Measurements from ENCODE around the gene LRP10. TPM values are rescaled to one million over a fixed set of nuclear protein-coding genes. Genes with fewer than 3 reads are reported as not detected.
A peak's percentile ranks its signal among the peaks of the same experiment; 100 is the strongest.

LRP10 gene
- total RNA-seq, 1 donor from 2014 or later, result 171 TPM

DNA sequence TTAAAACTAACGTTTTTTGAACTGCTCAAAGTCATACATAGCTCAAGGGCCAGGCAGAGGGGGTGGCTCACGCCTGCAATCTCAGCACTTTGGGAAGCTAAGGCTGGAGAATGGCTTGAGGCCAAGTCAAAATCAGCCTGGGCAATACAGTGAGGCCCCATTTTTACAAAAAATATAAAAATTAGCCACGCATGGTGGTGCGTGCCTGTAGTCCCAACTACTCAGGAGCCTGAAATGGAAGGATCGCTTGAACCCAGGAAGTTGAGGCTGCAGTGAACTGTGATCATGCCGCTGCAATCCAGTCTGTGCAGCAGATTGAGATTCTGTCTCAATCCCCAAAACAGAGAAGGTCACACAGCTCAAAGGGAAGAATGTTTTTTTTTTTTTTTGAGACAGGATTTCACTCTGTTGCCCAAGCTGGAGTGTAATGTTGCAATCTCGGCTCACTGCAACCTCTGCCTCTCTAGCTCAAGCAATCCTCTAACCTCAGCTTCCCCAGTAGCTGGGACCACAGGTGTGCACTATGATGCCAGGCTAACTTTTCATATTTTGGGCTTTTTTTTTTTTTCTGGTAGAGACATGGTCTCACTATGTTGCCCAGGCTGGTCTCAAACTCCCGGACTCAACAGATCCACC, 44.5 kb downstream of the LRP10 start:
- Mint-ChIP-seq H3K36me3 (ENCODE audit: unreplicated experiment) (peaks cover 20% of the 10 kb centered on the region), H3K27me3 (ENCODE audit: unreplicated experiment) (no peaks in the 10 kb centered on the region), H3K4me1 (ENCODE audit: unreplicated experiment) (peaks cover 26% of the 10 kb centered on the region), H3K9me3 (ENCODE audit: unreplicated experiment) (no peaks in the 10 kb centered on the region), H3K27ac (ENCODE audit: unreplicated experiment) (no peak overlapping the region), H3K4me3 (ENCODE audit: unreplicated experiment) (no peak overlapping the region)
- TF ChIP-seq, protein P1, sequence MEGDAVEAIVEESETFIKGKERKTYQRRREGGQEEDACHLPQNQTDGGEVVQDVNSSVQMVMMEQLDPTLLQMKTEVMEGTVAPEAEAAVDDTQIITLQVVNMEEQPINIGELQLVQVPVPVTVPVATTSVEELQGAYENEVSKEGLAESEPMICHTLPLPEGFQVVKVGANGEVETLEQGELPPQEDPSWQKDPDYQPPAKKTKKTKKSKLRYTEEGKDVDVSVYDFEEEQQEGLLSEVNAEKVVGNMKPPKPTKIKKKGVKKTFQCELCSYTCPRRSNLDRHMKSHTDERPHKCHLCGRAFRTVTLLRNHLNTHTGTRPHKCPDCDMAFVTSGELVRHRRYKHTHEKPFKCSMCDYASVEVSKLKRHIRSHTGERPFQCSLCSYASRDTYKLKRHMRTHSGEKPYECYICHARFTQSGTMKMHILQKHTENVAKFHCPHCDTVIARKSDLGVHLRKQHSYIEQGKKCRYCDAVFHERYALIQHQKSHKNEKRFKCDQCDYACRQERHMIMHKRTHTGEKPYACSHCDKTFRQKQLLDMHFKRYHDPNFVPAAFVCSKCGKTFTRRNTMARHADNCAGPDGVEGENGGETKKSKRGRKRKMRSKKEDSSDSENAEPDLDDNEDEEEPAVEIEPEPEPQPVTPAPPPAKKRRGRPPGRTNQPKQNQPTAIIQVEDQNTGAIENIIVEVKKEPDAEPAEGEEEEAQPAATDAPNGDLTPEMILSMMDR (IDR thresholded peaks at IDR 0.05), result no peak
- no peak for DNase-seq (ENCODE audit: extremely low spot score, unreplicated experiment)

DNA sequence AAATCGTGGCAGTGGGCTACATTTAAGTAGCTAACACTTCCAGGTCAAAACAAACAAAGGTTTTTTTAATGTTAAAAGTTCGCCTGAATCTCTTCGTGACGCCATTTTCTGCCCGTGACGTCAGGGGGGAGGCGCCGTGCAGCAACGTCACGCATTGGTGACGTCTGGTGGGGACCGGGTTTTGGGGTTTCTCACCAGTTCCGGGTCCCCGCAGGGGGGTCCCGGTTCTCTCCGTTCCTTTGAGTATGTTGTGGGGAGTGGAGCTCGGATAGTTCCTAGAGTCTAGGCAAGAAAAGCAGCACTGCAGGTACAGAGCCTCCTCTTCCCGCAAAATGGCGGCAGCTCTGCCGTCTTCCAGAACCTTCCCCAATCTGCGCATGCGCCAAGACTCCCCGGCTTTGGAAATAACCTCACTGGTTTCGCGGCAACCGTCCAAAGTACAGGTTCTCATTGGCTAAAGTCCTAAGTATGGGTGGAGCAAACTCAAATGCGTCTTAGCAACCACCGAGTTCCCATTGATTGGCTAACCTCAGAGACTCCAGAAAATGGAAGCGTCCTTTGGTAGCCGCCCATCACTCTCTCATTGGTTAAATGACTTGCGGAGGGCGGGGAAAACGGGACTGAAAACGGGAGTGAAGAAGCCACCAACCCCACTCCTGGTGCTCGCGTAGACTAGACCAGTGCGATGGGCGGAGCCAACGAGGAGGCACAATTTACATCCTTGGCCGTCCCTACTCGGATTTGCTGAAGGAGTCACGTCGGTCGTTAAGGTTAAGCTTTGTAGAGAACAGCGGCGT, 47.5 kb downstream of the LRP10 start, which contains the start of gene RBM23:
RBM23 (minus strand) TSS at position 346 of the 797 bp plus-strand sequence.
- DNase-seq (ENCODE audit: extremely low spot score, unreplicated experiment), result peak; percentile 100

DNA sequence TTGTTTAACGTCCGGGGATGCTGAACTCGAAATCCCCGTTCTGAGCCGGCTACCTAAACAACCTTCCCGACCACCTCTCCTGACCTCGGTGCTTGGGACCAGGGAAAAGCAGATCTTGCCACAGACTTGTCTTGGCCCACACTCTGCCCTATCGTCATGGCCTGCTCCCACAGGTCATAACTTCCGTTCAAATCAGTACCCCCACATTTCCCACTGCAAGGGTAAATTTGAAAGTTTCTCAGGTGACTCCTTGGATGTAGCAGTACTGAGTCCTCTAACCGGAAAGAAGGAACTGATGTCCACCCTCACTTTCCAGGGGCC, 48.0 kb downstream of the LRP10 start:
- no peaks in the 10 kb centered on the region for H3K27me3 Mint-ChIP-seq (ENCODE audit: unreplicated experiment)
- peaks cover 37% of the 10 kb centered on the region for H3K36me3 Mint-ChIP-seq (ENCODE audit: unreplicated experiment)
- peaks cover 22% of the 10 kb centered on the region for H3K4me1 Mint-ChIP-seq (ENCODE audit: unreplicated experiment)
- H3K4me3 Mint-ChIP-seq (ENCODE audit: unreplicated experiment), result peak overlapping the region; percentile 89
- H3K9me3 Mint-ChIP-seq (ENCODE audit: unreplicated experiment), result no peaks in the 10 kb centered on the region
- TF ChIP-seq, protein P1 (IDR thresholded peaks at IDR 0.05), result no peak
- peak overlapping the region; percentile 100 for H3K27ac Mint-ChIP-seq (ENCODE audit: unreplicated experiment)
- no peak for DNase-seq (ENCODE audit: extremely low spot score, unreplicated experiment)

More for the DNA sequence above, 47.5 kb downstream of the LRP10 start, which contains the start of gene RBM23:
- H3K27me3 Mint-ChIP-seq (ENCODE audit: unreplicated experiment), result no peaks in the 10 kb centered on the region
- TF ChIP-seq, protein P1 (IDR thresholded peaks at IDR 0.05), result no peak
- H3K9me3 Mint-ChIP-seq (ENCODE audit: unreplicated experiment), result no peaks in the 10 kb centered on the region
- peak within 1 kb of the TSS; percentile 89 for H3K4me3 Mint-ChIP-seq (ENCODE audit: unreplicated experiment)
- H3K27ac Mint-ChIP-seq (ENCODE audit: unreplicated experiment), result peak within 1 kb of the TSS; percentile 100
- H3K4me1 Mint-ChIP-seq (ENCODE audit: unreplicated experiment), result peaks cover 22% of the 10 kb centered on the region
- peaks cover 34% of the 10 kb centered on the region for H3K36me3 Mint-ChIP-seq (ENCODE audit: unreplicated experiment)

DNA sequence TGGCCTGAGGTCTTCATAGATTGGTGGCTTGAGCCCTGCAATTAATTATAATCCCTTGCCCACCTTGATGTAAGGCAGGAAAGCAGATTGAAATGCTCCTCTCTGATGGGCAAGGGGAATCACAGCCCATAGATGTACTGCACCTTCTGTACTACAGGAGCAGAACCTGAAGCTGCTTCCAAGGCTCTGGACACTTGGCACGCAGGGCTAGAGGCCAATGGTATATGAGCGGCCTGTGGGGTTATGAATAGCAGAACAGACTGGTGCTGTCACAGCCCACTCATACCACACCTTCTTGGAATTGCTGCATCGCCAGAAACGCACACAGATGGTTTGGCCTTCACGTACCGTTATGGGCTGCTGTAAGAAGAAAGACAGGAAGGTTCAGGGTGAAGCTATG, 49.2 kb downstream of the LRP10 start:
- Mint-ChIP-seq H3K27ac (ENCODE audit: unreplicated experiment) (no peak overlapping the region), H3K4me1 (ENCODE audit: unreplicated experiment) (peaks cover 22% of the 10 kb centered on the region), H3K9me3 (ENCODE audit: unreplicated experiment) (no peaks in the 10 kb centered on the region), H3K4me3 (ENCODE audit: unreplicated experiment) (no peak overlapping the region), H3K36me3 (ENCODE audit: unreplicated experiment) (peaks cover 41% of the 10 kb centered on the region), H3K27me3 (ENCODE audit: unreplicated experiment) (no peaks in the 10 kb centered on the region)
- TF ChIP-seq, protein P1 (IDR thresholded peaks at IDR 0.05), result no peak
- no peak for DNase-seq (ENCODE audit: extremely low spot score, unreplicated experiment)

DNA sequence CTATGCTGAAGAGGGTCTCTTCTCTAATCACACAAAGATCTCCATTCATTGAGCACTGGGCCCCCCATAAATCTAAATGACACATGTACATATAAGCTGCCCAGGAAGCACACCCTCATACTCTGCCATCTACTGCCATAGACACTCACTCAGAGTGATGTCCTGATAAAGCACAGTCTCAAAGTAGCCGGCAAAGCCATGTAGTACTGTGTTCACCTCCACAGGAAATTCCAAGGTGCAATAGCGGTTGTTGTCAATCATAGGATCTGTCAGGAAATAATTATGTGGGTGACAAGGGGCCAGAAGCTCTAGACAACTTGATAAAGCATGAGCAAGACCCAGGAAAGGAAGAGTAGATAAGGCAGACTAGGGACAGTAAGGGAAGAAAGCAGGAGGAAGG, 50.8 kb downstream of the LRP10 start:
- H3K4me3 Mint-ChIP-seq (ENCODE audit: unreplicated experiment), result no peak overlapping the region
- peaks cover 24% of the 10 kb centered on the region for H3K4me1 Mint-ChIP-seq (ENCODE audit: unreplicated experiment)
- no peaks in the 10 kb centered on the region for H3K9me3 Mint-ChIP-seq (ENCODE audit: unreplicated experiment)
- TF ChIP-seq, protein P1 (IDR thresholded peaks at IDR 0.05), result no peak
- DNase-seq (ENCODE audit: extremely low spot score, unreplicated experiment), result no peak
- peaks cover 50% of the 10 kb centered on the region for H3K36me3 Mint-ChIP-seq (ENCODE audit: unreplicated experiment)
- no peak overlapping the region for H3K27ac Mint-ChIP-seq (ENCODE audit: unreplicated experiment)
- H3K27me3 Mint-ChIP-seq (ENCODE audit: unreplicated experiment), result no peaks in the 10 kb centered on the region
